LNCAP (cell line): ENCODE data around the gene DDIT4.

Source experiments
- TF ChIP-seq, protein P1 (sequence below): fragments of 450-650 bp; IDR thresholded peaks from 2 replicates; pipeline ENCODE4 v1.5.1; 2017; ENCODE audit warnings: mild to moderate bottlenecking

The DDIT4 gene

DNA sequence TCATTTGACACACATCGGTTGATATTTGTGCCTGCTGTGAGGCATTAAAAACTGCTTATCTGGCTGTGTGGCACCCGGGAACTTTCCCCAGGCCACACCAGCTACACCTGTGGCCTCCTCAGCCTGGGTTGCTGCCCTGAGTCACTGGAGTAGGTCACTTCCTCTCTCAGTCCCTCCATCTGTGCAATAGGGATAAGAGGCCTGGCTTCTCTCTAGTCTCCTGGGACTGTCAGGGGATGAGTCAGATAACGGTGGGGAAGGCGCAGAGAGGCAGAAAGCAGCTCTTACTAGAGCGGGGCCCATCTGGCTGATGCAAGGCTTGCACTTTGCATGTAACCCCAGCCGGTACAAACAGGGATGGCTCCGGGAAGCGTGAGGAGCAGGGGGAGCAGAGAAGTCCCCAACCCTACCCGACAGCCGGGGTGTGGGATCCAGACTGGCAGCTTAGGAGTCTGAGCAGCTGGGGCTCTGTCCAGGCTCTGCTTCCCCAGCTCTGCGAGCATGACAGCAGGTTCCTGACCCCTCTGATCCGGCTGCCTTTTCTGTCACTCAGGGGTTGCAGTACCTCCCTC lies 47.0 kb downstream of the DDIT4 start:
- TF ChIP-seq, protein P1, sequence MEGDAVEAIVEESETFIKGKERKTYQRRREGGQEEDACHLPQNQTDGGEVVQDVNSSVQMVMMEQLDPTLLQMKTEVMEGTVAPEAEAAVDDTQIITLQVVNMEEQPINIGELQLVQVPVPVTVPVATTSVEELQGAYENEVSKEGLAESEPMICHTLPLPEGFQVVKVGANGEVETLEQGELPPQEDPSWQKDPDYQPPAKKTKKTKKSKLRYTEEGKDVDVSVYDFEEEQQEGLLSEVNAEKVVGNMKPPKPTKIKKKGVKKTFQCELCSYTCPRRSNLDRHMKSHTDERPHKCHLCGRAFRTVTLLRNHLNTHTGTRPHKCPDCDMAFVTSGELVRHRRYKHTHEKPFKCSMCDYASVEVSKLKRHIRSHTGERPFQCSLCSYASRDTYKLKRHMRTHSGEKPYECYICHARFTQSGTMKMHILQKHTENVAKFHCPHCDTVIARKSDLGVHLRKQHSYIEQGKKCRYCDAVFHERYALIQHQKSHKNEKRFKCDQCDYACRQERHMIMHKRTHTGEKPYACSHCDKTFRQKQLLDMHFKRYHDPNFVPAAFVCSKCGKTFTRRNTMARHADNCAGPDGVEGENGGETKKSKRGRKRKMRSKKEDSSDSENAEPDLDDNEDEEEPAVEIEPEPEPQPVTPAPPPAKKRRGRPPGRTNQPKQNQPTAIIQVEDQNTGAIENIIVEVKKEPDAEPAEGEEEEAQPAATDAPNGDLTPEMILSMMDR, result no peak

DNA sequence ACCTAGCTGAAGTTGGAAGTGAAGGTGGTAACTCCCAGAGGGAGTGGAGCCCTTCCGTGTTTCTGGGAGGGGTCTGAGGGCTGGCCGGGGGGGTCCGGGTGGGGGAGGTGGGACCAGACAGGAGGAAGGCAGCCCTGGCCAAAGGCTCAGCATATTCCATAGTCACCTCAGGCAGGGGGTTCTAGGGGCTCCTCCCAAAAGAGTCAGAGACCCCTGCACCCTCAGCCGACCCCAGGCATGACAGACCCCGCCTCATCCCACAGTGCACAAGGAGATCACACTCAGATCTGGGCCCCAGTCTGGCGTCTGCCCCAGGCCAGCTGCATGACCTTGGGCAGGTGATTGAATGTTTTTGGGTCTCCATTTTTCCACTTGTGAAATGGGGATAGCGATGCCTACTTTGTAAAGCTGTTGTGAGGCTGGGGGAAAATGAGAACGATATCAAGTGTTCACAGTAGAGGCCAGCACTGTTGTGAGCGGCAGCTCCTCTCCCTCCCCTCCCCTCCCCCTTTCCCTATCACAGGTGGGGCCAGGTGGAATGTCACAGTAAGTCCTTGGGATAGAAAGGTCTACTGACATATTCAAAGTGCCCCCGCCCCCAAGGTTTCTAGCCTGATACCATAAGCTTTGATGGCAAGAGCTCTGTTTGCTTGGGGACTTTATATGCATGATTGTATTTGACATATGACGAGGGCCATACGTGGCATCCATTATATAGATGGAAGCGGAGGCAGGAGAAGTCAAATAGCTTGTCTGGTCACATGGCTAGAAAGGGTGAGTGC lies 47.7 kb downstream of the DDIT4 start:
- TF ChIP-seq, protein P1, result no peak

DNA sequence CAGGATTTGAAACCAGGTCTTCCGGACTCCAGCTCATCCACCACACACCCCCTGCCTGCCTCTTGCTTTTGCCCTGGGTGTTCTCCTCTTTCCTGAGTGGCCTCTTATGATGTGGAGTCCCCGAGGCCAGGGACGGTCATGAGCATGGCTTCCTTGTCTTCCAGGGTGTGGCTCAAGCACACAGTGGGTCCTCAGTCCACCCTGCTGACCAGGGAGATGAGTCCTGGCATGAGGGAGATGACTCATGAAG lies 48.2 kb downstream of the DDIT4 start:
- TF ChIP-seq, protein P1, result no peak

DNA sequence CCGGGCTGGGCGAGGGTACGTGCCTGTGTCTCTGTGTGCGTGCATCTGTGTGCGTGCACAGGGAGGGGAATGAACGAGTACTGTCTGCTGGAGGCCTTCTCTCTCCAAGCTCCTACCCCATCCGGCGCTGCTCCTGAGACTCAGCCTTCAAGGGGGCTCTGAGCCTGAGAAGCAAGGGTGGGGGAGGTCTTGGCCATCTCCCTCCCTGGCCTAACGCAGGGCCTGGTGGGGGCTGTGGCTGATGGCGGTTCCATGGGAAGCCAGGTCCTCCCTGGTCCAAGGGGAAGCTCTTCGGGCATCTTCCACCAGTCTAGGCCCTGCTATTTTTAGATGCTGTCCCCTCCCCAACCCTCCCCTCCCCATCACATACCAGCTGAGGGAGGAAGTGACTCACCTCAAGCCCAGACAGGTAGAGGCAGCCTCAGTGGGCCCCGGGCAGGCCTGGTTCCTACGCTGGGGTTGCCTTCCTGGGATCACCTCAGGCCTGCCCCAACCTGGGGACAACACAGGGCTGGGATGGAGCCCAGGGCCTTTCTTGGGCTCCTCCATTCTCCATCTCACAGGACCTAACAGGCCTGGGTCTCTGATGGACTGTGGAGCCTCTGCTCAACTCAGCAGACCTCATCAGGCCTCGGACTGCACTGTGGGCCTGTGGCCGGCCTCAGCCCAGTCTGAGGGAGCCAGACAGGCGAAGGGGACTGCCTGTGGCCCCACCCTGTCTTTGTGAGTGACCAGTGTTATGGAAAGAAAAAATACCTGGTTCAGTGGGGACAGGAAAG lies 48.7 kb downstream of the DDIT4 start:
- TF ChIP-seq, protein P1, result no peak

DNA sequence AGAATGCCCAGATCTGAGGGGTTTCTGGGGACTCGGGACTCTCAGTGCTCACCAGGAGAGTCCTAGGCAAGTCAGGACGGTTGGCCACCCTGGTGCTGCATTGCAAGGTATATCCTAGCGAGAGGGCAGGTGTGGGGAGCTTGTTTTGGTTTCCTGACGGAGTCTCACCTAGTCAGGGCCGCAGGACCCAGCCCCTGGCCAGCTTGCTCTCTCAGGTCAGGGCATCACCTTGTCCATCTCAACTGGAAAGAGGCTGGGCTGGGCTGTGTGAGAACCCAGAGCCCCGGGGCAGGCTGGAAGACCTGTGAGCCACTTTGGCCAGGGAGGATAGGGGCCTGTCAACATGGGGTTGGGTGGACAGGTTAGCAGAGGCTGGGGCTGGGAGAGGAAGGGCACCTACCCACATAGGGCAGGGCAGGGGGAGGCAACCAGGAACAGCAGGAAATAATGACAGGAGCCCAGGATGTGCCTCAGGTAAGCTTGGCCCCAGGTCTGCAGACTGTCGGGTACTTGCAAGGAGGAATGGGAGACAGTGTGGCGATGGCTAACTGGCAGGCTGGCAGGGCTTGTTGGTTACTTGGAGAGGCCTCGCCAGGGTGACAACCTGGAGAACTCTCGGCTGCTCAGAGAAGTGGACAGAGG lies 49.5 kb downstream of the DDIT4 start:
- TF ChIP-seq, protein P1, result no peak

DNA sequence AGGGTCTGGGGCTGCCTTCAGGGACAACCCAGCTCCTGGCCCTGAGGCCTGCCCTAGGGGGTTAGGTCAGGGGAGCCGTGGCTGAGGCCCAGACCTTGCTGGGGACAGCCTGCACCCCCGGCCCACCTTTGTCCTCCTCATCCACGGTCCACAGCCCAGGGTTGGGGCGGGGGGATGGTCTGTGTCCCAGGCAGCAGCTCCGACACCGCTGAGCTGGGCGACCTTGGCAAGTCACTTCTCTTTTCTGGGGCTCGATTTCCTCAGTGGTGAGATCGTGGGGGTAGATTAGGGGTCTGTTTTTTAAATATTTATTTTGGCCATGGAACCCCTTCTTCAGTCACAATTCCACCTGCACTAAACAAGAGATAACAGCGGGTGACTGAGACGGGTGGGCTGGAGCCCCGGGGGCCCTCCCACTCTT lies 50.1 kb downstream of the DDIT4 start:
- TF ChIP-seq, protein P1, result no peak
